Measurements from ENCODE around the gene CEACAM19.
"Not testable (repeated sequence)": the region's sequence is repeated elsewhere in the genome, so short reads cannot be mapped to it uniquely, and the experiment has no call there.

DNA sequence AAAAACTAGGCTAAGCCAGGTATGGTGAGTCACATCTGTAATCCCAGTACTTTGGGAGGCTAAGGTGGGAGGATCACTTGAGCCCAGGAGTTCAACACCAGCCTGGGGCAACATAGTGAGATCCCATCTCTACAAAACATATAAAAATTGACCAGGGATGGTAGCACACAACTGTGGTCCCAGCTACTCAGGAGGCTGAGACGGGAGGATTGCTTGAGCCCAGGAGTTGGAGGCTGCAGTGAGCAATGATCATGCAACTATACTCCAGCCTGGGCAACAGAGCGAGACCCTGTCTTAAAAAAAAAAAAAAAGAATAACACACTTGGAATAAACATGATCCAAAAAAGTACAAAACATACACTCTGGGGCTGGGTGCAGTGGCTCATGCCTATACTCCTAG lies 1.3 kb upstream of the CEACAM19 start:
- TF ChIP-seq, protein P1, sequence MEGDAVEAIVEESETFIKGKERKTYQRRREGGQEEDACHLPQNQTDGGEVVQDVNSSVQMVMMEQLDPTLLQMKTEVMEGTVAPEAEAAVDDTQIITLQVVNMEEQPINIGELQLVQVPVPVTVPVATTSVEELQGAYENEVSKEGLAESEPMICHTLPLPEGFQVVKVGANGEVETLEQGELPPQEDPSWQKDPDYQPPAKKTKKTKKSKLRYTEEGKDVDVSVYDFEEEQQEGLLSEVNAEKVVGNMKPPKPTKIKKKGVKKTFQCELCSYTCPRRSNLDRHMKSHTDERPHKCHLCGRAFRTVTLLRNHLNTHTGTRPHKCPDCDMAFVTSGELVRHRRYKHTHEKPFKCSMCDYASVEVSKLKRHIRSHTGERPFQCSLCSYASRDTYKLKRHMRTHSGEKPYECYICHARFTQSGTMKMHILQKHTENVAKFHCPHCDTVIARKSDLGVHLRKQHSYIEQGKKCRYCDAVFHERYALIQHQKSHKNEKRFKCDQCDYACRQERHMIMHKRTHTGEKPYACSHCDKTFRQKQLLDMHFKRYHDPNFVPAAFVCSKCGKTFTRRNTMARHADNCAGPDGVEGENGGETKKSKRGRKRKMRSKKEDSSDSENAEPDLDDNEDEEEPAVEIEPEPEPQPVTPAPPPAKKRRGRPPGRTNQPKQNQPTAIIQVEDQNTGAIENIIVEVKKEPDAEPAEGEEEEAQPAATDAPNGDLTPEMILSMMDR (IDR thresholded peaks at IDR 0.05; ENCODE audit: low read depth, low read length), result not testable (repeated sequence)
- TF ChIP-seq, protein P2, sequence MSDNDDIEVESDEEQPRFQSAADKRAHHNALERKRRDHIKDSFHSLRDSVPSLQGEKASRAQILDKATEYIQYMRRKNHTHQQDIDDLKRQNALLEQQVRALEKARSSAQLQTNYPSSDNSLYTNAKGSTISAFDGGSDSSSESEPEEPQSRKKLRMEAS (IDR thresholded peaks at IDR 0.05; ENCODE audit: low read depth, low read length), result not testable (repeated sequence)
- TF ChIP-seq POLR2A (IDR thresholded peaks at IDR 0.05; ENCODE audit: extremely low read depth, insufficient read length); MYC (IDR thresholded peaks at IDR 0.05; ENCODE audit: low read depth, low read length): not testable (repeated sequence)
